ENCODE data around the gene CD37.

The CD37 gene

GRCh38 chr19:49383599-49383998, 48.4 kb downstream of the CD37 start:
- no peak for DNase-seq

- DNase-seq = peak; percentile 83
Observed at GRCh38 chr19:49387936-49388372, 52.7 kb downstream of the CD37 start, which contains the start of gene KASH5. Gene KASH5, plus strand, starts transcription at chr19:49388249. Its CDS starts 2,635 bp downstream, at chr19:49390884.

GRCh38 chr19:49389406-49389805, 54.2 kb downstream of the CD37 start:
- no peak for DNase-seq
